H9 (cell line): ENCODE results near the gene PMEPA1. TPM values are rescaled to one million over a fixed set of nuclear protein-coding genes. Genes with fewer than 3 reads are reported as not detected.

Source experiments
- DNase-seq: peaks from one replicate; pipeline ENCODE4 v3.0.0-alpha.2; 2017
- H2AFZ ChIP-seq: one replicate; pipeline ENCODE4 v1.6.1; 2013; ENCODE audit warnings: mild to moderate bottlenecking, low read length, control low read depth, moderate library complexity
- H2AK5ac ChIP-seq: 2 replicates; pipeline ENCODE4 v1.6.1; 2013; ENCODE audit warnings: low read length, control low read depth, mixed read lengths; ENCODE audit not compliant: insufficient read length
- H2BK120ac ChIP-seq: one replicate; pipeline ENCODE4 v1.6.1; 2013; ENCODE audit warnings: low read depth, mild to moderate bottlenecking, low read length, control low read depth, inconsistent platforms; ENCODE audit not compliant: poor library complexity, severe bottlenecking
- H2BK12ac ChIP-seq: 2 replicates; pipeline ENCODE4 v1.6.1; 2013; ENCODE audit warnings: low read length, control low read depth, mixed read lengths, low read depth; ENCODE audit not compliant: insufficient read length
- H2BK15ac ChIP-seq: 2 replicates; pipeline ENCODE4 v1.6.1; 2013; ENCODE audit warnings: low read depth, low read length, control low read depth
- H2BK20ac ChIP-seq: one replicate; pipeline ENCODE4 v1.6.1; 2013; ENCODE audit warnings: low read depth, mild to moderate bottlenecking, low read length, control low read depth, inconsistent platforms; ENCODE audit not compliant: poor library complexity, severe bottlenecking
- H2BK5ac ChIP-seq: 2 replicates; pipeline ENCODE4 v1.6.1; 2013; ENCODE audit warnings: low read length, control low read depth, mixed read lengths; ENCODE audit not compliant: insufficient read length
- H3K14ac ChIP-seq: 2 replicates; pipeline ENCODE4 v1.6.1; 2013; ENCODE audit warnings: low read length, control low read depth; ENCODE audit not compliant: insufficient read depth
- H3K18ac ChIP-seq: 2 replicates; pipeline ENCODE4 v1.6.1; 2013; ENCODE audit warnings: low read depth, mild to moderate bottlenecking, mixed read lengths, low read length, control low read depth; ENCODE audit not compliant: insufficient read length
- H3K23ac ChIP-seq: 2 replicates; pipeline ENCODE4 v1.6.1; 2013; ENCODE audit warnings: low read length, control low read depth, mixed read lengths, low read depth; ENCODE audit not compliant: insufficient read length
- H3K23me2 ChIP-seq: 2 replicates; pipeline ENCODE4 v1.6.1; 2013; ENCODE audit warnings: low read depth, mild to moderate bottlenecking, mixed read lengths, low read length, control low read depth; ENCODE audit not compliant: insufficient read length, poor library complexity, severe bottlenecking
- H3K27ac ChIP-seq: 2 replicates; pipeline ENCODE4 v1.5.1; 2013; ENCODE audit warnings: low read length, control low read depth, mixed read lengths, low read depth; ENCODE audit not compliant: insufficient read length
- H3K27me3 ChIP-seq: 2 replicates; pipeline ENCODE4 v1.6.1; 2013; ENCODE audit warnings: low read length, control low read depth, inconsistent platforms; ENCODE audit not compliant: insufficient read depth
- H3K4ac ChIP-seq: 2 replicates; pipeline ENCODE4 v1.6.1; 2013; ENCODE audit warnings: low read depth, mild to moderate bottlenecking, control low read depth, inconsistent platforms, low read length, moderate library complexity
- H3K4me1 ChIP-seq: 2 replicates; pipeline ENCODE4 v1.6.1; 2013; ENCODE audit warnings: low read length, control low read depth, inconsistent platforms; ENCODE audit not compliant: insufficient read depth
- H3K4me2 ChIP-seq: 2 replicates; pipeline ENCODE4 v1.6.1; 2013; ENCODE audit warnings: low read length, control low read depth, mixed read lengths; ENCODE audit not compliant: insufficient read length, insufficient read depth
- H3K56ac ChIP-seq: 2 replicates; pipeline ENCODE4 v1.6.1; 2013; ENCODE audit warnings: low read depth, mild to moderate bottlenecking, mixed read lengths, low read length, control low read depth; ENCODE audit not compliant: insufficient read length
- H3K79me1 ChIP-seq: 2 replicates; pipeline ENCODE4 v1.6.1; 2013; ENCODE audit warnings: low read depth, mild to moderate bottlenecking, moderate library complexity, low read length, control low read depth, inconsistent platforms; ENCODE audit not compliant: insufficient read depth, poor library complexity, severe bottlenecking
- H3K79me2 ChIP-seq: 2 replicates; pipeline ENCODE4 v1.6.1; 2013; ENCODE audit warnings: low read length, control low read depth, inconsistent platforms; ENCODE audit not compliant: insufficient read depth
- H3K9ac ChIP-seq: 2 replicates; pipeline ENCODE4 v1.6.1; 2013; ENCODE audit warnings: low read length, control low read depth, mixed read lengths; ENCODE audit not compliant: insufficient read length; ENCODE audit errors: extremely low read depth
- H3K9me3 ChIP-seq: one replicate; pipeline ENCODE4 v1.6.1; 2013; ENCODE audit warnings: low read depth, low read length, inconsistent platforms; ENCODE audit not compliant: control insufficient read depth
- H3T11ph ChIP-seq: one replicate; pipeline ENCODE4 v1.6.1; 2013; ENCODE audit warnings: mild to moderate bottlenecking, low read length, control low read depth, inconsistent platforms
- H4K20me1 ChIP-seq: one replicate; pipeline ENCODE4 v1.6.1; 2013; ENCODE audit not compliant: control insufficient read depth, insufficient read length, insufficient read depth
- H4K5ac ChIP-seq: 2 replicates; pipeline ENCODE4 v1.6.1; 2013; ENCODE audit warnings: low read depth, mild to moderate bottlenecking, mixed read lengths, low read length, control low read depth; ENCODE audit not compliant: insufficient read length
- H4K8ac ChIP-seq: replicated peaks from 2 replicates; pipeline ENCODE4 v1.6.1; 2013; ENCODE audit warnings: low read length, control low read depth, mixed read lengths, low read depth; ENCODE audit not compliant: insufficient read length
- H4K91ac ChIP-seq: 2 replicates; pipeline ENCODE4 v1.6.1; 2013; ENCODE audit warnings: low read depth, mild to moderate bottlenecking, moderate library complexity, mixed read lengths, low read length, control low read depth; ENCODE audit not compliant: insufficient read length
- H3K27ac Mint-ChIP-seq, 3 experiments: 2 replicates in 2 of 3; 3 replicates in 1 of 3; pipeline ENCODE4 v1.8.0; 2020 to 2021; ENCODE audit warnings: mixed read lengths in 3 of 3, mild to moderate bottlenecking in 1 of 3, moderate library complexity in 1 of 3
- H3K27me3 Mint-ChIP-seq: 2 replicates; pipeline ENCODE4 v1.8.0; 2021; ENCODE audit warnings: low read depth, mild to moderate bottlenecking, moderate library complexity, mixed read lengths
- H3K36me3 Mint-ChIP-seq, 3 experiments: 2 replicates in 2 of 3; 3 replicates in 1 of 3; pipeline ENCODE4 v1.8.0; 2020 to 2021; ENCODE audit warnings: low read depth in 3 of 3, mixed read lengths in 3 of 3; ENCODE audit not compliant: insufficient read depth in 1 of 3
- H3K4me1 Mint-ChIP-seq, 2 experiments: 2 replicates each; pipeline ENCODE4 v1.8.0; 2020; ENCODE audit warnings: mixed read lengths in 2 of 2
- H3K4me3 Mint-ChIP-seq, 2 experiments: 2 replicates in 1 of 2; 3 replicates in 1 of 2; pipeline ENCODE4 v1.8.0; 2020 to 2021; ENCODE audit warnings: mild to moderate bottlenecking in 2 of 2, mixed read lengths in 2 of 2, moderate library complexity in 1 of 2
- H3K9me3 Mint-ChIP-seq, 2 experiments: 2 replicates in 1 of 2; 3 replicates in 1 of 2; pipeline ENCODE4 v1.8.0; 2020; ENCODE audit warnings: mild to moderate bottlenecking in 2 of 2, mixed read lengths in 2 of 2, moderate library complexity in 1 of 2
- whole genome bisulfite sequencing: extraction: QIAGEN DNeasy Blood & Tissue Kit; methylation state at CpG from one replicate; pipeline ENCODE4 v1.1.7; 2013; ENCODE audit warnings: missing lambda C conversion rate, low lambda C conversion rate, mixed read lengths; ENCODE audit not compliant: insufficient read length; ENCODE audit errors: extremely low coverage; 5-methylcytosine and 5-hydroxymethylcytosine counted together
- total RNA-seq: library from RNA; stranded (reverse); gene quantifications from 2 replicates; pipeline ENCODE4 v1.2.1, GENCODE V29; 2021
- TF ChIP-seq, protein P1 (sequence below): fragments of 200-600 bp; sonication (generic); conservative IDR thresholded peaks from 3 replicates; pipeline ENCODE4 v1.8.0; 2021; ENCODE audit warnings: antibody characterized with exemption, mild to moderate bottlenecking

Gene PMEPA1
- total RNA-seq, 1 experiment from 2014 or later, result 34.6 TPM

DNA sequence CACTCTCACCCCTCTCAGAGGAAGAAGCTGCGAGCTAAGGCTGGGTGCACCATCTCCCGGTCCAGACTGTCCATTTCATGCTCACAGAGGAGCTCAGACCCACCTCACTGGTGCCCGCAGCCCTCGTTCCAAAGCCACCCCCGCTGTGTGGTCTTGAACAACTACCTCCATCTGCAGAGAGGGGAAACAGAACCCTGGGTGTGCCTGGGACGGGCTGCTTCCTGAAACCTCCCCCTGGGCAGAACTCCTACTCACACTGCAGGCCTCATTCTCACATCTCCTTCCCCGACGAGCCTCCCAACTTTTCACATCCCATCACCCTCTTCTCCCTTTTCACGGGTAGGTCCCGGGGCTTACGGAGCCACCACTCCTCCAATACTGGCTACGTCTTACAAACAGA lies 18.1 kb downstream of the PMEPA1 start:
- WGBS, result no CpG with 5 or more reads among the region's 12 CpGs
- no peak overlapping the region for H4K5ac ChIP-seq
- H3K23me2 ChIP-seq, result no peaks in the 10 kb centered on the region
- Mint-ChIP-seq H3K4me1 (peaks cover 40 to 65% of the 10 kb centered on the region in 2 experiments), H3K36me3 (peaks cover 0 to 4% (median 0%) of the 10 kb centered on the region in 3 experiments; a peak in 3 of 7 replicates), H3K27me3 (no peaks in the 10 kb centered on the region), H3K27ac (peak overlapping the region; percentile 12 to 94 (median 72); a peak in 3 of 7 replicates), H3K4me3 (no peak overlapping the region), H3K9me3 (no peaks in the 10 kb centered on the region)
- H3K27me3 ChIP-seq, result no peaks in the 10 kb centered on the region
- TF ChIP-seq, protein P1, sequence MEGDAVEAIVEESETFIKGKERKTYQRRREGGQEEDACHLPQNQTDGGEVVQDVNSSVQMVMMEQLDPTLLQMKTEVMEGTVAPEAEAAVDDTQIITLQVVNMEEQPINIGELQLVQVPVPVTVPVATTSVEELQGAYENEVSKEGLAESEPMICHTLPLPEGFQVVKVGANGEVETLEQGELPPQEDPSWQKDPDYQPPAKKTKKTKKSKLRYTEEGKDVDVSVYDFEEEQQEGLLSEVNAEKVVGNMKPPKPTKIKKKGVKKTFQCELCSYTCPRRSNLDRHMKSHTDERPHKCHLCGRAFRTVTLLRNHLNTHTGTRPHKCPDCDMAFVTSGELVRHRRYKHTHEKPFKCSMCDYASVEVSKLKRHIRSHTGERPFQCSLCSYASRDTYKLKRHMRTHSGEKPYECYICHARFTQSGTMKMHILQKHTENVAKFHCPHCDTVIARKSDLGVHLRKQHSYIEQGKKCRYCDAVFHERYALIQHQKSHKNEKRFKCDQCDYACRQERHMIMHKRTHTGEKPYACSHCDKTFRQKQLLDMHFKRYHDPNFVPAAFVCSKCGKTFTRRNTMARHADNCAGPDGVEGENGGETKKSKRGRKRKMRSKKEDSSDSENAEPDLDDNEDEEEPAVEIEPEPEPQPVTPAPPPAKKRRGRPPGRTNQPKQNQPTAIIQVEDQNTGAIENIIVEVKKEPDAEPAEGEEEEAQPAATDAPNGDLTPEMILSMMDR, result no peak
- no peaks in the 10 kb centered on the region for H3K9me3 ChIP-seq
- H2AK5ac ChIP-seq, result no peak overlapping the region
- H3K4me2 ChIP-seq, result no peak overlapping the region
- no peak overlapping the region for H2BK120ac ChIP-seq
- H3K56ac ChIP-seq, result no peak overlapping the region
- no peak overlapping the region for H2BK20ac ChIP-seq
- no peak overlapping the region for H3K27ac ChIP-seq
- H4K20me1 ChIP-seq, result no peaks in the 10 kb centered on the region
- no peak overlapping the region for H3K18ac ChIP-seq
- H2AFZ ChIP-seq, result no peak overlapping the region
- no peak overlapping the region for H2BK5ac ChIP-seq
- no peak overlapping the region for H4K8ac ChIP-seq
- no peak overlapping the region for H2BK15ac ChIP-seq
- peaks cover 13% of the 10 kb centered on the region for H3K79me1 ChIP-seq
- H4K91ac ChIP-seq, result no peak overlapping the region
- H2BK12ac ChIP-seq, result no peak overlapping the region
- H3K9ac ChIP-seq, result no peak overlapping the region
- no peak for DNase-seq
- H3K23ac ChIP-seq, result no peak overlapping the region
- H3K4me1 ChIP-seq, result no peaks in the 10 kb centered on the region
- H3K4ac ChIP-seq, result no peak overlapping the region
- no peak overlapping the region for H3T11ph ChIP-seq
- H3K14ac ChIP-seq, result 0 out of 2 replicates have a peak overlapping the region, but pooled peaks have one; percentile 6
- H3K79me2 ChIP-seq, result peaks cover 45% of the 10 kb centered on the region; the same call in 1 of the 2 replicates
